DND-41 (cell line): Measurements from ENCODE around the gene KCNQ1OT1.

Experiments
- ATAC-seq: fragments of 200-7000 bp; cut with Tn5 transposase; 3 replicates; pipeline ENCODE4 v1.9.1; 2021; ENCODE audit warnings: low read depth; ENCODE audit not compliant: insufficient read depth
- DNase-seq: peaks from one replicate; pipeline ENCODE4 v3.0.0-alpha.2; 2020
- H2AFZ ChIP-seq: 2 replicates; pipeline ENCODE4 v1.6.0; 2012; ENCODE audit warnings: low read depth, low read length
- H3K27ac ChIP-seq: 2 replicates; pipeline ENCODE4 v1.5.1; 2012; ENCODE audit warnings: low read length, inconsistent platforms
- H3K27me3 ChIP-seq: fragments of 200-600 bp; sonication (generic); 2 replicates; pipeline ENCODE4 v1.6.0; 2012; ENCODE audit warnings: low read length, mild to moderate bottlenecking, inconsistent platforms; ENCODE audit not compliant: insufficient read depth, poor library complexity
- H3K36me3 ChIP-seq: 2 replicates; pipeline ENCODE4 v1.5.1; 2012; ENCODE audit warnings: low read length, inconsistent platforms; ENCODE audit not compliant: insufficient read depth
- H3K4me1 ChIP-seq: 2 replicates; pipeline ENCODE4 v1.5.1; 2012; ENCODE audit warnings: mild to moderate bottlenecking, low read length; ENCODE audit not compliant: insufficient read depth
- H3K4me2 ChIP-seq: 2 replicates; pipeline ENCODE4 v1.6.0; 2012; ENCODE audit warnings: mild to moderate bottlenecking, moderate library complexity, low read length, inconsistent platforms; ENCODE audit not compliant: insufficient read depth
- H3K4me3 ChIP-seq, 2 experiments: fragments of 200-600 bp in 1 of 2; shearing (Covaris generic) in 1 of 2; 2 replicates each; pipeline ENCODE4 v1.5.1; 2012 to 2016; ENCODE audit warnings: inconsistent platforms in 2 of 2, low read length in 2 of 2, mild to moderate bottlenecking in 2 of 2, low read depth in 1 of 2, moderate library complexity in 1 of 2
- H3K79me2 ChIP-seq: 2 replicates; pipeline ENCODE4 v1.6.0; 2012; ENCODE audit warnings: low read length, inconsistent platforms; ENCODE audit not compliant: insufficient read depth
- H3K9ac ChIP-seq: 2 replicates; pipeline ENCODE4 v1.6.0; 2012; ENCODE audit warnings: low read depth, mild to moderate bottlenecking, inconsistent platforms, low read length, moderate library complexity
- H3K9me3 ChIP-seq: 2 replicates; pipeline ENCODE4 v1.5.1; 2012; ENCODE audit warnings: low read length, moderate library complexity, mild to moderate bottlenecking, inconsistent platforms; ENCODE audit not compliant: insufficient read depth, severe bottlenecking
- H4K20me1 ChIP-seq: 2 replicates; pipeline ENCODE4 v1.6.0; 2012; ENCODE audit warnings: low read length; ENCODE audit not compliant: insufficient read depth
- EZH2 ChIP-seq: IDR thresholded peaks from 3 replicates; pipeline ENCODE4 v1.6.1; 2012; ENCODE audit warnings: borderline replicate concordance, low read depth, mild to moderate bottlenecking, moderate library complexity, low read length, inconsistent platforms; ENCODE audit not compliant: severe bottlenecking
- TF ChIP-seq, protein P1 (sequence below): IDR thresholded peaks from 2 replicates; pipeline ENCODE4 v1.5.1; 2012; ENCODE audit warnings: borderline replicate concordance, low read length, moderate library complexity, mild to moderate bottlenecking; ENCODE audit not compliant: poor library complexity, severe bottlenecking; ENCODE audit errors: extremely low read depth

The KCNQ1OT1 gene

GRCh38 chr11:2678396-2678795, 21.4 kb downstream of the KCNQ1OT1 start:
- H3K4me1 ChIP-seq = no peaks in the 10 kb centered on the region
- no peaks in the 10 kb centered on the region for H3K27me3 ChIP-seq
- H3K79me2 ChIP-seq = no peaks in the 10 kb centered on the region
- H3K27ac ChIP-seq = no peak overlapping the region
- no peak overlapping the region for H3K4me3 ChIP-seq
- no peaks in the 10 kb centered on the region for H3K9me3 ChIP-seq
- H3K36me3 ChIP-seq = no peaks in the 10 kb centered on the region
- no peaks in the 10 kb centered on the region for H4K20me1 ChIP-seq
- no peak overlapping the region for H3K9ac ChIP-seq
- TF ChIP-seq, protein P1, sequence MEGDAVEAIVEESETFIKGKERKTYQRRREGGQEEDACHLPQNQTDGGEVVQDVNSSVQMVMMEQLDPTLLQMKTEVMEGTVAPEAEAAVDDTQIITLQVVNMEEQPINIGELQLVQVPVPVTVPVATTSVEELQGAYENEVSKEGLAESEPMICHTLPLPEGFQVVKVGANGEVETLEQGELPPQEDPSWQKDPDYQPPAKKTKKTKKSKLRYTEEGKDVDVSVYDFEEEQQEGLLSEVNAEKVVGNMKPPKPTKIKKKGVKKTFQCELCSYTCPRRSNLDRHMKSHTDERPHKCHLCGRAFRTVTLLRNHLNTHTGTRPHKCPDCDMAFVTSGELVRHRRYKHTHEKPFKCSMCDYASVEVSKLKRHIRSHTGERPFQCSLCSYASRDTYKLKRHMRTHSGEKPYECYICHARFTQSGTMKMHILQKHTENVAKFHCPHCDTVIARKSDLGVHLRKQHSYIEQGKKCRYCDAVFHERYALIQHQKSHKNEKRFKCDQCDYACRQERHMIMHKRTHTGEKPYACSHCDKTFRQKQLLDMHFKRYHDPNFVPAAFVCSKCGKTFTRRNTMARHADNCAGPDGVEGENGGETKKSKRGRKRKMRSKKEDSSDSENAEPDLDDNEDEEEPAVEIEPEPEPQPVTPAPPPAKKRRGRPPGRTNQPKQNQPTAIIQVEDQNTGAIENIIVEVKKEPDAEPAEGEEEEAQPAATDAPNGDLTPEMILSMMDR = no peak
- no peak for TF ChIP-seq EZH2
- H3K4me2 ChIP-seq = no peak overlapping the region
- no peak for ATAC-seq
- no peak for DNase-seq
- no peak overlapping the region for H2AFZ ChIP-seq

DNA sequence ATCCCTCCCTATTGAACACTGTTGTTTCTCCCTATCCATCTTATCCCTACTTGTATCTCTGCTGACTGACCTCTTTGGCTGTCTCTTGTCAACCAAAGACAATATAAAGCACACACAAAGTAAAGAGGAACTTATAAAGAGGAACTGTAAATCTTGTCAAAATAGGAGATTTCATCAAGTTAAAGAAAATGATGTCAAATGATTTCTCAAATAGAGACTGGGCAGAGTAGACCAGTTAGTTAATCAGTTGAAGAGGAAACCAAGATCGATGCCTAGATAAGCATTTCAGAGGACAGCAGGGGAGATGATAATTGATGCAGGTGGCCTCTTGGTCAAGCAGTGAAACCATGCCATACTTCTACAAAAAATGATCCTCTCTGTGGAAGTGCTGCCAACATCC, 22.7 kb downstream of the KCNQ1OT1 start:
- Histone ChIP-seq H3K27me3 (no peaks in the 10 kb centered on the region), H3K27ac (no peak overlapping the region), H3K9ac (no peak overlapping the region), H2AFZ (no peak overlapping the region), H3K4me2 (no peak overlapping the region), H4K20me1 (peaks cover 3% of the 10 kb centered on the region; the same call in 1 of the 2 replicates), H3K36me3 (no peaks in the 10 kb centered on the region), H3K79me2 (no peaks in the 10 kb centered on the region), H3K9me3 (no peaks in the 10 kb centered on the region), H3K4me3 (no peak overlapping the region), H3K4me1 (no peaks in the 10 kb centered on the region)
- TF ChIP-seq, protein P1 = no peak
- no peak for TF ChIP-seq EZH2
- ATAC-seq = no peak
- no peak for DNase-seq

GRCh38 chr11:2675540-2675939, 24.3 kb downstream of the KCNQ1OT1 start:
- Histone ChIP-seq H3K4me3 (no peak overlapping the region), H3K9ac (no peak overlapping the region), H3K9me3 (no peaks in the 10 kb centered on the region), H3K4me2 (no peak overlapping the region), H2AFZ (no peak overlapping the region), H4K20me1 (peaks cover 3% of the 10 kb centered on the region; the same call in 1 of the 2 replicates), H3K27me3 (no peaks in the 10 kb centered on the region), H3K36me3 (no peaks in the 10 kb centered on the region), H3K27ac (no peak overlapping the region), H3K79me2 (no peaks in the 10 kb centered on the region), H3K4me1 (no peaks in the 10 kb centered on the region)
- ATAC-seq = no peak
- DNase-seq = no peak
- TF ChIP-seq, protein P1 = no peak
- TF ChIP-seq EZH2 = no peak

DNA sequence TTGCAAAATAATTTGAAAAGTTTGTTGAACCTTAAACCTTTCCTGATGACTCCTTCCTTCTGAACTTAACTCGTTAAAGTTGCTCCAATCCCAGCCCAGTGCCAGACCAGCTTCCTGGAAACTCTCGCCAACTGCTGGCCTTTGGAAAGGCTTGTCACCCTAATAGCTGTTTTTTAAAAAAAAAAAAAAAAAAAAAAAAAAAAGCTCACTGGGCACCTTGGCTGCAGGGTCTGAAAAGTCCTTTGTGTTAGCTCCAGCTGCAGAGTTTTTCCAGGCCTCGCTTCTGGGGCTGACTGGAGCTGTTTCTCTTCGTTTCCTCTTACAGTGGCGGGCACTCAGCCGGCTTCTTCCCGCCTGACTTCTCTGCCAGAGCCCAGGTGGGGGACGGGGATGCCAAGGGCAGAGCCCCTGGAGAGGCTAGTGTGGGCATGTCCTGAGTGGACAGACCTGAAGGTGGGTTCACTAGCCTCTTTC, 25.1 kb downstream of the KCNQ1OT1 start:
- H3K9me3 ChIP-seq = no peaks in the 10 kb centered on the region
- no peak overlapping the region for H2AFZ ChIP-seq
- no peak overlapping the region for H3K4me3 ChIP-seq
- no peak overlapping the region for H3K27ac ChIP-seq
- H3K9ac ChIP-seq = no peak overlapping the region
- ATAC-seq = no peak
- TF ChIP-seq EZH2 = no peak
- TF ChIP-seq, protein P1 = no peak
- no peaks in the 10 kb centered on the region for H3K36me3 ChIP-seq
- no peaks in the 10 kb centered on the region for H3K79me2 ChIP-seq
- H3K4me1 ChIP-seq = no peaks in the 10 kb centered on the region
- H3K27me3 ChIP-seq = no peaks in the 10 kb centered on the region
- H4K20me1 ChIP-seq = peaks cover 3% of the 10 kb centered on the region; the same call in 1 of the 2 replicates
- no peak overlapping the region for H3K4me2 ChIP-seq
- no peak for DNase-seq
